HEK293 (cell line): Measurements from ENCODE around the gene EPAS1.

Source experiments
- CTCF ChIA-PET: fragments of 350-600 bp; formaldehyde crosslinking; extraction: SDS; loops from one replicate; lab custom pipeline; 2021; ENCODE audit warnings: antibody characterized with exemption; lab: Yijun Ruan, JAX
- POLR2A ChIA-PET: fragments of 300-600 bp; formaldehyde crosslinking; extraction: SDS; loops from one replicate; lab custom pipeline; 2020; ENCODE audit warnings: antibody characterized with exemption, inconsistent platforms; lab: Yijun Ruan, JAX
- H3K27ac ChIP-seq: fragments of 200-500 bp; sonication (Bioruptor generic); 2 replicates; pipeline ENCODE4 v1.5.1; 2014; ENCODE audit warnings: low read depth, low read length, control low read depth, inconsistent platforms; ENCODE audit errors: extremely low read depth
- H3K36me3 ChIP-seq, 2 experiments: fragments of 200-500 bp in 1 of 2; sonication (Bioruptor generic) in 1 of 2; 1 replicate in 1 of 2; 2 replicates in 1 of 2; pipeline ENCODE4 v1.5.1; 2014 to 2017; ENCODE audit warnings: inconsistent platforms in 2 of 2, low read length in 2 of 2; ENCODE audit not compliant: control insufficient read depth in 2 of 2, insufficient read depth in 1 of 2
- H3K4me1 ChIP-seq: fragments of 200-500 bp; sonication (Bioruptor generic); 2 replicates; pipeline ENCODE4 v1.5.1; 2014; ENCODE audit warnings: mild to moderate bottlenecking, low read length, inconsistent platforms; ENCODE audit not compliant: control insufficient read depth, insufficient read depth
- H3K4me3 ChIP-seq: 2 replicates; pipeline ENCODE4 v1.5.1; 2011; ENCODE audit warnings: low read depth, mild to moderate bottlenecking, control low read depth, low read length, moderate library complexity
- H3K9me3 ChIP-seq: fragments of 200-500 bp; sonication (Bioruptor generic); 2 replicates; pipeline ENCODE4 v1.5.1; 2014; ENCODE audit warnings: low read depth, low read length, inconsistent platforms; ENCODE audit not compliant: control insufficient read depth, insufficient read depth
- BCL11A ChIP-seq: fragments of 450-650 bp; formaldehyde crosslinking; IDR thresholded peaks from 2 replicates; pipeline ENCODE4 v1.5.1; 2016; ENCODE audit warnings: low read depth, missing biosample characterization, missing genetic modification characterization
- BCL11B ChIP-seq: fragments of 450-650 bp; formaldehyde crosslinking; IDR thresholded peaks from 2 replicates; pipeline ENCODE4 v1.5.1; 2016; ENCODE audit warnings: low read depth, missing biosample characterization, missing genetic modification characterization
- BCL6B ChIP-seq: fragments of 450-650 bp; formaldehyde crosslinking; IDR thresholded peaks from 2 replicates; pipeline ENCODE4 v1.5.1; 2017; ENCODE audit warnings: missing biosample characterization, missing genetic modification characterization
- CTCF ChIP-seq: fragments of 450-650 bp; formaldehyde crosslinking; IDR thresholded peaks from 2 replicates; pipeline ENCODE4 v1.5.1; 2016; ENCODE audit warnings: missing biosample characterization, missing genetic modification characterization
- KLF16 ChIP-seq: fragments of 450-650 bp; formaldehyde crosslinking; IDR thresholded peaks from 2 replicates; pipeline ENCODE4 v1.5.1; 2017; ENCODE audit warnings: missing biosample characterization, missing genetic modification characterization
- KLF9 ChIP-seq: fragments of 450-650 bp; formaldehyde crosslinking; IDR thresholded peaks from 2 replicates; pipeline ENCODE4 v1.5.1; 2016; ENCODE audit warnings: missing biosample characterization, missing genetic modification characterization, low read depth
- PRDM10 ChIP-seq: fragments of 450-650 bp; formaldehyde crosslinking; IDR thresholded peaks from 2 replicates; pipeline ENCODE4 v1.5.1; 2016; ENCODE audit warnings: missing biosample characterization, missing genetic modification characterization
- REST ChIP-seq: fragments of 450-650 bp; formaldehyde crosslinking; IDR thresholded peaks from 2 replicates; pipeline ENCODE4 v1.5.1; 2016; ENCODE audit warnings: missing biosample characterization, missing genetic modification characterization
- SETDB1 ChIP-seq: IDR thresholded peaks from one replicate; pipeline ENCODE4 v1.6.1; 2017; ENCODE audit warnings: mild to moderate bottlenecking, low read length, moderate library complexity, mixed read lengths; ENCODE audit not compliant: insufficient read length
- ZBTB20 ChIP-seq: fragments of 450-650 bp; formaldehyde crosslinking; IDR thresholded peaks from 2 replicates; pipeline ENCODE4 v1.5.1; 2016; ENCODE audit warnings: missing biosample characterization, missing genetic modification characterization
- ZBTB8A ChIP-seq: fragments of 450-650 bp; formaldehyde crosslinking; IDR thresholded peaks from 2 replicates; pipeline ENCODE4 v1.5.1; 2016; ENCODE audit warnings: missing biosample characterization, missing genetic modification characterization
- ZFHX2 ChIP-seq: fragments of 450-650 bp; formaldehyde crosslinking; conservative IDR thresholded peaks from 2 replicates; pipeline ENCODE4 v1.5.1; 2016; ENCODE audit warnings: missing biosample characterization, missing genetic modification characterization
- ZNF155 ChIP-seq: fragments of 450-650 bp; formaldehyde crosslinking; IDR thresholded peaks from 2 replicates; pipeline ENCODE4 v1.5.1; 2016; ENCODE audit warnings: missing biosample characterization, missing genetic modification characterization
- ZNF174 ChIP-seq: fragments of 450-650 bp; formaldehyde crosslinking; IDR thresholded peaks from 2 replicates; pipeline ENCODE4 v1.5.0; 2017; ENCODE audit warnings: missing biosample characterization, mild to moderate bottlenecking, missing genetic modification characterization
- ZNF24 ChIP-seq: fragments of 450-650 bp; formaldehyde crosslinking; IDR thresholded peaks from 2 replicates; pipeline ENCODE4 v1.5.1; 2016; ENCODE audit warnings: missing biosample characterization, missing genetic modification characterization
- ZNF248 ChIP-seq: fragments of 450-650 bp; formaldehyde crosslinking; IDR thresholded peaks from 2 replicates; pipeline ENCODE4 v1.5.1; 2017; ENCODE audit warnings: missing biosample characterization, missing genetic modification characterization
- ZNF366 ChIP-seq: fragments of 450-650 bp; formaldehyde crosslinking; conservative IDR thresholded peaks from 2 replicates; pipeline ENCODE4 v1.5.1; 2016; ENCODE audit warnings: missing biosample characterization, missing genetic modification characterization
- ZNF394 ChIP-seq: fragments of 450-650 bp; formaldehyde crosslinking; IDR thresholded peaks from 2 replicates; pipeline ENCODE4 v1.5.1; 2016; ENCODE audit warnings: missing biosample characterization, missing genetic modification characterization, mild to moderate bottlenecking, moderate library complexity, borderline replicate concordance
- ZNF548 ChIP-seq: fragments of 450-650 bp; formaldehyde crosslinking; IDR thresholded peaks from 2 replicates; pipeline ENCODE4 v1.5.1; 2016; ENCODE audit warnings: missing biosample characterization, missing genetic modification characterization
- ZNF549 ChIP-seq: fragments of 450-650 bp; IDR thresholded peaks from 2 replicates; pipeline ENCODE4 v1.5.1; 2018; ENCODE audit warnings: missing biosample characterization, missing genetic modification characterization, mild to moderate bottlenecking, inconsistent platforms, moderate library complexity
- ZNF629 ChIP-seq: fragments of 450-650 bp; formaldehyde crosslinking; IDR thresholded peaks from 2 replicates; pipeline ENCODE4 v1.5.1; 2017; ENCODE audit warnings: missing biosample characterization, missing genetic modification characterization
- ZNF654 ChIP-seq: fragments of 450-650 bp; formaldehyde crosslinking; IDR thresholded peaks from 2 replicates; pipeline ENCODE4 v1.5.1; 2016; ENCODE audit warnings: low read depth, missing biosample characterization, missing genetic modification characterization
- ZNF658 ChIP-seq: fragments of 450-650 bp; formaldehyde crosslinking; IDR thresholded peaks from 2 replicates; pipeline ENCODE4; 2016; ENCODE audit warnings: missing biosample characterization, missing genetic modification characterization
- ZNF677 ChIP-seq: fragments of 450-650 bp; IDR thresholded peaks from 2 replicates; pipeline ENCODE4 v1.5.0; 2018; ENCODE audit warnings: missing biosample characterization, mild to moderate bottlenecking, missing genetic modification characterization, moderate library complexity
- TF ChIP-seq, protein P1 (sequence below): fragments of 450-650 bp; formaldehyde crosslinking; IDR thresholded peaks from 2 replicates; pipeline ENCODE4 v1.5.1; 2016; ENCODE audit warnings: missing biosample characterization, missing genetic modification characterization

The EPAS1 gene

GRCh38 chr2:46345775-46346174 is 48.6 kb downstream of the EPAS1 start:
- no peaks in the 10 kb centered on the region for H3K9me3 ChIP-seq
- TF ChIP-seq BCL6B (tag by site-specific recombination) (no peak), KLF9 (tag by site-specific recombination) (no peak), ZNF174 (tag by site-specific recombination) (no peak), REST (no peak), ZNF654 (no peak), KLF16 (tag by site-specific recombination) (no peak), ZNF394 (tag by site-specific recombination) (no peak), CTCF (no peak), ZNF155 (tag by site-specific recombination) (no peak), ZNF658 (tag by site-specific recombination) (no peak), ZNF248 (no peak)
- no peak overlapping the region for H3K27ac ChIP-seq
- H3K4me3 ChIP-seq = no peak overlapping the region
- H3K36me3 ChIP-seq = peaks cover 0 to 30% of the 10 kb centered on the region in 2 experiments; a peak in 1 of 3 replicates
- CTCF ChIA-PET = interaction anchor here (1.4 kb wide), 1 partner anchor 18 kb away, joined by 3 read pairs; no protein-coding TSS in a partner anchor
- POLR2A ChIA-PET = no interaction called here
- no peaks in the 10 kb centered on the region for H3K4me1 ChIP-seq

DNA sequence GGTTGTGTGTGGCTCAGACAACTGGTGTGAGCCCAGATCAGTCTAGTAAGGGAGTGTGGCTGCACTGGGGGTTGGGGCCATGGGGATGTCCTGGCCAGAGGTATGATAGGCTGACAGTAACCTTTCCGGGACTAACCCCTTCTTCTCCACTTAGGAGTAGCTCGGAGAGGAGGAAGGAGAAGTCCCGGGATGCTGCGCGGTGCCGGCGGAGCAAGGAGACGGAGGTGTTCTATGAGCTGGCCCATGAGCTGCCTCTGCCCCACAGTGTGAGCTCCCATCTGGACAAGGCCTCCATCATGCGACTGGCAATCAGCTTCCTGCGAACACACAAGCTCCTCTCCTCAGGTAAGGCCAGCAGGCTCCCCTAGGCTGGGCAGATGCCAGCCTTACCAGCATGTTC is 49.5 kb downstream of the EPAS1 start:
- H3K9me3 ChIP-seq = no peaks in the 10 kb centered on the region
- H3K36me3 ChIP-seq = peaks cover 0 to 30% of the 10 kb centered on the region in 2 experiments; a peak in 1 of 3 replicates
- ChIA-PET CTCF (interaction anchor here (0.7 to 1.4 kb wide), 2 partner anchors 17 to 38 kb away, joined by 3 to 4 read pairs; no protein-coding TSS in a partner anchor), POLR2A (no interaction called here)
- no peaks in the 10 kb centered on the region for H3K4me1 ChIP-seq
- H3K27ac ChIP-seq = no peak overlapping the region
- H3K4me3 ChIP-seq = no peak overlapping the region
- no peak for TF ChIP-seq PRDM10 (tag by site-specific recombination)
- TF ChIP-seq ZNF24 = no peak
- TF ChIP-seq SETDB1 = no peak
- TF ChIP-seq, protein P1, sequence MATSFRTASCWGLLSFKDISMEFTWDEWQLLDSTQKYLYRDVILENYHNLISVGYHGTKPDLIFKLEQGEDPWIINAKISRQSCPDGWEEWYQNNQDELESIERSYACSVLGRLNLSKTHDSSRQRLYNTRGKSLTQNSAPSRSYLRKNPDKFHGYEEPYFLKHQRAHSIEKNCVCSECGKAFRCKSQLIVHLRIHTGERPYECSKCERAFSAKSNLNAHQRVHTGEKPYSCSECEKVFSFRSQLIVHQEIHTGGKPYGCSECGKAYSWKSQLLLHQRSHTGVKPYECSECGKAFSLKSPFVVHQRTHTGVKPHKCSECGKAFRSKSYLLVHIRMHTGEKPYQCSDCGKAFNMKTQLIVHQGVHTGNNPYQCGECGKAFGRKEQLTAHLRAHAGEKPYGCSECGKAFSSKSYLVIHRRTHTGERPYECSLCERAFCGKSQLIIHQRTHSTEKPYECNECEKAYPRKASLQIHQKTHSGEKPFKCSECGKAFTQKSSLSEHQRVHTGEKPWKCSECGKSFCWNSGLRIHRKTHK (tag by site-specific recombination) = no peak
- no peak for TF ChIP-seq ZBTB20 (tag by site-specific recombination)
- no peak for TF ChIP-seq BCL11A (tag by site-specific recombination)
- TF ChIP-seq ZBTB8A (tag by site-specific recombination) = no peak
- TF ChIP-seq ZFHX2 (tag by site-specific recombination) = no peak
- no peak for TF ChIP-seq ZNF548
- TF ChIP-seq ZNF366 (tag by site-specific recombination) = no peak
- no peak for TF ChIP-seq ZNF549 (tag by site-specific recombination)
- no peak for TF ChIP-seq BCL11B (tag by site-specific recombination)
- no peak for TF ChIP-seq ZNF629 (tag by site-specific recombination)
- TF ChIP-seq ZNF677 (tag by site-specific recombination) = no peak
